ENCODE results near the gene GBP4.

Gene GBP4

GRCh38 chr1:89170170-89171066, 28.3 kb downstream of the GBP4 start:
- no peak for DNase-seq

GRCh38 chr1:89169166-89169565, 29.6 kb downstream of the GBP4 start:
- DNase-seq, result no peak

- no peak for DNase-seq
Measured at GRCh38 chr1:89167590-89168230, 31.0 kb downstream of the GBP4 start.

GRCh38 chr1:89166705-89167104, 32.0 kb downstream of the GBP4 start:
- DNase-seq, result no peak

GRCh38 chr1:89165811-89166210, 32.9 kb downstream of the GBP4 start:
- no peak for DNase-seq

- no peak for DNase-seq
Measured at GRCh38 chr1:89151047-89151446, 47.7 kb downstream of the GBP4 start.

- DNase-seq, result no peak
Measured at GRCh38 chr1:89149976-89150375, 48.8 kb downstream of the GBP4 start.

- DNase-seq, result no peak
Measured at GRCh38 chr1:89149229-89149628, 49.5 kb downstream of the GBP4 start.

- DNase-seq, result no peak
Measured at GRCh38 chr1:89147678-89148658, 50.8 kb downstream of the GBP4 start.

- DNase-seq, result no peak
Measured at GRCh38 chr1:89146721-89147120, 52.0 kb downstream of the GBP4 start.

- no peak for DNase-seq
Measured at GRCh38 chr1:89143484-89143883, 55.3 kb downstream of the GBP4 start.

- DNase-seq, result no peak
Measured at GRCh38 chr1:89142160-89142559, 56.6 kb downstream of the GBP4 start.

GRCh38 chr1:89133747-89134146, 65.0 kb downstream of the GBP4 start:
- no peak for DNase-seq
